ENCODE results near the gene PRSS16. TPM values are rescaled to one million over a fixed set of nuclear protein-coding genes. Genes with fewer than 3 reads are reported as not detected.

The PRSS16 gene
- total RNA-seq, 4 donors from 2014 or later, result 11.2 to 13.5 (median 12.0) TPM

- no peak for DNase-seq (ENCODE audit: low spot score in 2 of 2)
- no peak for TF ChIP-seq POLR2A (IDR thresholded peaks at IDR 0.05)
- TF ChIP-seq CTCF (IDR thresholded peaks at IDR 0.05), result no peak
- H3K4me3 ChIP-seq (ENCODE audit: low read depth, poor library complexity, severe bottlenecking), result no peak overlapping the region
- intact Hi-C loops (cut with DNase I; ENCODE audit: low total_unique reads), result no loop called here
- WGBS, 2 donors, result 5% methylated on average over 27 of the region's 27 CpGs
These were observed 48.7 kb downstream of the PRSS16 start for GRCh38 chr6:27296106-27296783.

GRCh38 chr6:27297484-27297856 lies 50.0 kb downstream of the PRSS16 start:
- 13 to 19% methylated on average over 7 of the region's 7 CpGs for WGBS, 2 donors
- no peak for DNase-seq (ENCODE audit: low spot score in 2 of 2)

GRCh38 chr6:27297857-27298730 lies 50.6 kb downstream of the PRSS16 start:
- TF ChIP-seq CTCF (IDR thresholded peaks at IDR 0.05), result no peak
- no peak for TF ChIP-seq POLR2A (IDR thresholded peaks at IDR 0.05)
- WGBS, 2 donors, result 23 to 25% methylated on average over 22 of the region's 22 CpGs
- DNase-seq (ENCODE audit: low spot score in 2 of 2), result no peak
- intact Hi-C loops (cut with DNase I; ENCODE audit: low total_unique reads), result no loop called here
- H3K4me3 ChIP-seq (ENCODE audit: low read depth, poor library complexity, severe bottlenecking), result no peak overlapping the region

More at GRCh38 chr6:27297484-27297856, 50.0 kb downstream of the PRSS16 start:
- intact Hi-C loops (cut with DNase I; ENCODE audit: low total_unique reads), result no loop called here
- no peak overlapping the region for H3K4me3 ChIP-seq (ENCODE audit: low read depth, poor library complexity, severe bottlenecking)
- TF ChIP-seq POLR2A (IDR thresholded peaks at IDR 0.05) (no peak), CTCF (IDR thresholded peaks at IDR 0.05) (no peak)

GRCh38 chr6:27303613-27304272 lies 56.2 kb downstream of the PRSS16 start:
- 37 to 39% methylated on average over 16 of the region's 16 CpGs for WGBS, 2 donors
- intact Hi-C loops (cut with DNase I; ENCODE audit: low total_unique reads), result no loop called here
- TF ChIP-seq CTCF (IDR thresholded peaks at IDR 0.05) (no peak), POLR2A (IDR thresholded peaks at IDR 0.05) (no peak)

More at GRCh38 chr6:27303613-27304272, 56.2 kb downstream of the PRSS16 start:
- no peak overlapping the region for H3K4me3 ChIP-seq (ENCODE audit: low read depth, poor library complexity, severe bottlenecking)
- no peak for DNase-seq (ENCODE audit: low spot score in 2 of 2)

Other genes with a start within 250 kb of the PRSS16 start
- not detected for gene POM121L2, start 64.6 kb downstream of the PRSS16 start, total RNA-seq
- 1 to 10 TPM in 3 of 4 donors, under 1 TPM in 1; 0.55 to 2.1 (median 1.5) TPM for gene ZNF391, start 141.1 kb downstream of the PRSS16 start, total RNA-seq
- gene ZNF184, start 225.4 kb downstream of the PRSS16 start, total RNA-seq, result 10 to 100 TPM in 3 of 4 donors, 1 to 10 TPM in 1; 9.5 to 14.0 (median 12.3) TPM

Measured in lower leg skin (tissue), 4 donors.